GM19351 (cell line): ENCODE measurements around the gene ADAMTSL1.

ENCODE experiments used
- ATAC-seq: cut with Tn5 transposase; IDR thresholded peaks from one replicate; pipeline ENCODE4 v1.9.1; 2021; ENCODE audit warnings: mild to moderate bottlenecking, moderate library complexity; ENCODE audit not compliant: unreplicated experiment

ADAMTSL1 gene

DNA sequence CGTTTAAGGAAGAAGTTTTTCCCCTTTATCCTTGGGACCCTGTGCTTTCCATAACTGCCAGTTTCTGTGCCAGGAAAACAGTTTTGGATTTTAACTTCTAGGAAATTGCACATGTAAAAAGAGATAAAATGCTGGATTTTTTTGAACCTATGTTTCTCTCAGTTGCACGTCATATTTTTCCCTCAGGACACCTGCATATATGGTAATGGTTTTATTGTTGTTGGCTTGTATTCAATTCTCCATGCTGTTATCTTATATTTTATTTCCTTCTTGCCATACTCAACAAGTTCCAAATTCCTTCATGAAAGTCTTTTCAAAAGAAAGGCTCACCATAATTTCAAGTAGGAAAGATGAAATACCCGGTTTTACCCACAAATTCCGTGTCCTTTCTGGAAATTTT lies 7.9 kb upstream of the ADAMTSL1 start:
- ATAC-seq = no peak

DNA sequence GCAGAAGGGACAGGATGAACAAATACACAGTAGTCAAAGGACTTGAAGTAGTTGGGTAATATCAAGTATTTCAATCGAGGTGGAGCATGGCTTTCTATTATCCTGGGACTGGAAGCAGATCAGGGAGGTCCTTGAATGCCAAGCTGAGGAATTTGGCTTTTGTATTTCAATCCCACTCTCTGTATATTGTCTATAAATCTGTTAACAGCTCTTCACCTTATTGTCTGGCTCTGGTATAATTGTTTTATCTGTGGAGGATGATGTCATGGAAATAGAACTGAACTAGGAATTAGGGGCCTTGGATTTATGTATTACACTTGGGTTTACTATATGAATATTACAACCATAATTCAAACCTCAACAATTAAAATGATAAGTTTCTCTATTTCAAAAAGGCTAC lies 6.3 kb upstream of the ADAMTSL1 start:
- no peak for ATAC-seq

DNA sequence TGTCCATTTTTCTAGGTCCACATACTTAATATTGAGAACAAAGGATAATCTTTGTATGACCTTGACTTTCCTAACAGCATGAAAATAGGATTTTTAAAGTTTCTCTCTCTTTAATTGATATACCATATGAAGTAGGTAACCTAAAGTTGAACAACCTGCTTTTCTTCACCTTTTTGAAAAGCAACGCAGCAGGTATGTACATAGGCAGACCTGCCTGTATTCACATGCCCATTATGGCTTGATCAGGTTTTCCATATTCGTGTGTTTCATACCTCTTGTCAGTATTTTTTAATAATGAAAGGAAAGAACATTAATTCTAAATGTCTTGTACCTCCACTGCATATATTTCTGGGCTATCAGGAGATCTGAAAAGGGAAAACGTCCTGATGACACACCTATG lies 1.5 kb upstream of the ADAMTSL1 start:
- no peak for ATAC-seq

DNA sequence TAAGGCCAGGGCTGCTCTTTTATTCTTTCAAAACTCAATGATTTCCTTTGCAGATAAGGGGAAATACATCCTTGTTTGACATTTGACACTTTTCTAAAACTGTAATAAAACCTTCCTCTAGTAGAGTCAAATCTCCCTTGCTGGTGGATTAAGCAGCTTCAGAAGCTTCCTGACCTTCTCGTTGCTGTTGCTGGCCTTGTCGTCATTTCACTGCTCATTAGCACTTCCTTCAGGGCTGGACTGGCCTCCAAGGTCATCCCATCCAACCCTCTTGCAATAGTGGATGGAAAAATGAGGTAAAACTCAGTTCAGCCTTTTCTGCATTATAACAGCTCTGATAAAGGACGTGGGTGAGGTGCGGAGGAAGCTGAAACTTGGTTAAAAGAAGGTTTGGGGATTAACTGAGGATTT lies 1.1 kb upstream of the ADAMTSL1 start:
- ATAC-seq = no peak

DNA sequence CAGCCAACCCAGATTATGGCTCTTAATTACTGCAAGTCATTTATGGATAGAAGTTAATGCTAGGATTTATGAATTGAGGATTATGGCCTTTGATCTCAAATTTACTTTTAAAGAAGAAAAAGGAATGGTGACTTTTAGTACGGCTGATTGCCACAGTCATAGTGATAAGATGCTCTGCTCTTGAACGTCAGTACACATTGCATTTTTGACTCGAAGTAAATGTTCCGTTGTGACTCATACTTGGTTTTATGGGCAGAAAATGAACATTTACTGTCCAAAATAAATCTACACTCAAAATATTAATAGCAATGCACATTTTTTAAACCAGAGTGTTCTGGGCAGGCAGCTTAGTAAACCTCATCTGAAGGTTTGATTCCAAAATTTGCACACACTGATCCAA lies 830 bp downstream of the ADAMTSL1 start:
- ATAC-seq = no peak

DNA sequence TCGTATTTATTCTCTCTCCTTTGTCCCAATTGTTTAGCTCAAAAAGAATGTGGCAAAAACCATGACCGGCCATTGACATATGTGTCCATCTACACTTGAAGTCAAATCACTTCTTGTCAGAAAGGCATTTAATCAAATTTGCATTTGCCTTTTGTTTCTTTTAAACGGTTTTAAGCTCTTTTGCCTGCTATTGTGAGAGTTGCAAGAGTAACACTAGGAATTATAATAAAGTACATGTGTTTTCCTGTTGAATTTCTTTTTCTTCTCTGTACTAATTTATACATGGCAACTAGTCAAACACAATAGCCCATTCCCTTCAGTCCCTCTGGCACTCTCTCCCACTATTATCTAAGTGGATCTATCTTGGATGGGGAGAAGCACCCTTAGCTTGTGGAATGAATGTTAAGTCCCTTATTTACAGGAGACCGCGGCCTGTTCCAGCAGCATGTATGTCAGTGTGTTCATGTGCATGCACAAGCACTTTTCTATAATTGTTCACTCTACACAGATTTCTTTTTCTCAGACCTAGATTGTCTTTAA lies 3.2 kb downstream of the ADAMTSL1 start:
- no peak for ATAC-seq

DNA sequence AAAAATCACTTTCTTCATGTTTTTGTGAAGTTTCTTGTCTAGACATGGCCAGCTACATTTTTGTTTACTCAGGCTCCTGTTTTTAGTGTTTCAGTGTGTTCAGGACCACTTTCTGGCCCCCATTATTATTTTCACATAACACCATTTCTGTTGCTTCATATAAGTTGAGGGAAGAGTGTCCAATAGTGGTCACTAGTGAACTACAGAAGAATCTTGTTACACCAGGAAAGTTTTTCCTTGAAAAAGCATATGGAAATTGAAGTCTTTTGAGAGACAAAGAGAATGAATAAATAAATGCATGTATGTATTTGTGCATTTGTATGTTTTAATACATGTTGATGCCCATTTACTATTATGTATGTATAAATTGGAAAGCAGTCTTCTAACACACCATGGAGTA lies 3.8 kb downstream of the ADAMTSL1 start:
- ATAC-seq = no peak

DNA sequence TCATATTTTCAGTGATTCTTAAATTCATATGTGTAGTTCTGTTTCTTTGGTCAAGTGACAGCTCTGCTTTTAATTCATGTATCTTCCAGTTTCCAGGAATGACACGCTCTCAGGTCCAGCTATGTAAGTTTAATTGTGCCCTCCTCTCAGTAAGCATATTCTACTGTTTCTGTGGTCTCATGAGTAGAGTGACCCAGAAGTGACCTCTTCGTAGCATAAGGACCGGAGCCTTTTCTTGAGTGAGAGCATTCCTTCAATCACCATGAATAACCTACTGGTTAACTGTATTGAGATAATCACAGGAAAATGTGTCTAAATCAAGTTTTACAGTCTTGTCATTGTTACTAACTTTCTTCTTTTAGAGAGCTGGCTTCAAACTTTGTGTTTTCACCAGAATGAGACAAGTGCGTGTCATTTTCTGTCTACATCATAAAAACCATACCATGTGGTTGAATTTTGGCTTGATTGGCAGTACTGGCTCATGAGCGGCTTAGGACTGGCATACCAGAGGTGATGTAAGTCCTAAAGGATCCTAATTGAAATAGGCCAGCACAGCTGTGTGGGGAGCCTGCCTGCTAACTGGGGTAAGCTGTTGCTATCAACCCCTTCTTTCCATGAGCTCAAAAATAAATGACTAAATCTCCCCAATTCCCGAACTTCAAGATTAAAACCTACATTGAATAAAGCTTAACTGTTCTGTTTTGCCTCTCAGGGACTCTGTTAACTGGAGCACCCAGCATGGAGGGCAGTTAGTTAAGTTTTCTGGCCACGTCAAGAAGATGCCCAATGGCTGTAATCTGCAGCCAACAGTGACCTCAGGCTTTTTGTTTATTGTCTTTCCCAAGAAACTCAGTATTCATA lies 4.8 kb downstream of the ADAMTSL1 start:
- no peak for ATAC-seq

DNA sequence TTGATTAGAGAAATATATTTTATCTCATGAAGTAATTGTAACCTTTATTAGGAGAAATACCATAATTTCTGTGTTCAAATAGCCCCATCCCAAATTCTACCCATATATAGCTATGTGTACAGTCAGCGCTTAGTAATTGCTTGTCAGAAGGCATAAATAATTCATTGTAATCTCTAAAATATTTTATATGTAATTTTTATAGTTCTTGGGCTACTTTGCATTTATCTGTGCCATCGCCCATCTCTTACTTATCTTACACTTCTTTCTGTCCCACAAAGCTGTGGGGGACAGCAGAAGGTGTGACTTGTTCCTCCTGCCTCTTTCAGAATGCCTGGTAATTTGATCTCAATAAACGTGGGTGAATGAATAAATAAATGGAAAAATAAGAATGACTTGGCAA lies 5.5 kb downstream of the ADAMTSL1 start:
- no peak for ATAC-seq

DNA sequence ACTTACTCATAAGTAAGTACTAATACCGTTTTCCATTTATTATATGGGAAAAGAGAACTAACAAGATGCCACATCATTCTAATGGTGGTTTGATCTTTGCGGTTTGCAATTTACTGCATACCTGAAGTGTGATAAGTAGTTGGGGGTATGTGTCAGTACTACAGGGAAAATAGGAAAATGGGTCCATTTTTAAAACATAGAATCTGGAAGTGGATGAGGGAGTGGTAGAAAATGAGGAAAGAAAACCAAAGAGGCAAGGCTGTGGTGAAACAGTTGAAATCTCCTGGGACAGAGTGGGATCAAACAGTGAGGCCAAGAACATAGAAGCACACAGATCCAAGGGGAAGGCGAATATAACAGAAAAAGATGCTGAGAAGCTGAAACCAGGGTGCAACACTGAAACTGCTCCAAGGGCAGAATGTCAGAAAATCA lies 6.7 kb downstream of the ADAMTSL1 start:
- ATAC-seq = no peak

DNA sequence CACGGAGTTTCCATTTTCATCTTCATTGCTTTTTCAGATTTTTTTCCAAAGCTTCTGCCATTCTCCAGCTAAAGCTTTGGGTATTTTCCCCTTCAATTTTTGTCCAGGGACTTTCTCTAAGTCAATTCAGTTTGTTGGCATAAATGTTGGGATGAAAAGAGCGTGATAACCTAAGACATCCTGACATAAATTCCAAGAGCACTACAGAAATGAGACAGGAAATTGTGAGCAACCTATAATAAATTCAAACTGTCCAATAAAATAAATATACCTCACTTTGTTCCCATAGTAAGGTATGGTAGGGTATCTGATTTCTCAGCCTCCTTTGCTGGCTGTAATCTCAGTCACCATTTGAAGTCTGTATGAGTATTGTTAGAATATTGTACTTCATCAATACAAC lies 8.4 kb downstream of the ADAMTSL1 start:
- ATAC-seq = no peak

DNA sequence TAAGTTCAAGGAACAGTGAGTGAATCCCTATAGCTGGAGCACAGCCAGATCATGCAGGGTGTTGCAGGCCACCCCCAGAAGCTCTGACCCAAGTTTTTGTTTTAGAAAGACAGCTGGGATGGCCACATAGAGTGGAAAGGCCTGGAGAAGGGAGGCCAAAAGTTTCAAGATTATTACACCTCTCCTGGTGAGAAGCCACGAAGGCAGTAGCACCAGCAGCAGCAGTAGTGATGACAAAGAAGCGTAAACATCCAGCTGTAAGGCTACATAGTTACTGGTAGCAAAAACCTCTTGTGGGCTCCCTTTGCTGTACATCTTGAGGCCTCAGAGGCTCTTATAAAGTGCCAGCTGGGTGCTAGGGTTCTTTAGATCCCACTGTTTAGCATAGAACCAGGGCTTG lies 11.8 kb downstream of the ADAMTSL1 start:
- ATAC-seq = no peak

DNA sequence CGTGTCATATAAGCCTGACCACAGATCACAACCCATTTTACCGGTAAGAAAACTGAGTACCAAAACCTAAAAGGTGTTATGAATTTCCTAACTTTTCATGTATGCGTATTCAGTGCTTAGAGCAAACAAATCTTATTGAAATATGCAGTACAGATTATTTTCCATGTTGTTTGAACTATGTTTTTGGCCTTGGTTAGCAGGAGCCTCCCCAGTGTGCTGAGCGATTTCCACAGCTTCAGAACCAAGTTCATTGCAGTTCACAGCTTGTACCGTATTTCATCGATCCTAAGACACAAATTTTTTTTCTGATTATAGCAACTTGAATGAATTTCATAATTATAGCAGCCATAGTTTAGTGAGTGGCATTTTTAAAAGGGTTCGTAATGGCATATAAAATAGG lies 13.7 kb downstream of the ADAMTSL1 start:
- ATAC-seq = no peak

DNA sequence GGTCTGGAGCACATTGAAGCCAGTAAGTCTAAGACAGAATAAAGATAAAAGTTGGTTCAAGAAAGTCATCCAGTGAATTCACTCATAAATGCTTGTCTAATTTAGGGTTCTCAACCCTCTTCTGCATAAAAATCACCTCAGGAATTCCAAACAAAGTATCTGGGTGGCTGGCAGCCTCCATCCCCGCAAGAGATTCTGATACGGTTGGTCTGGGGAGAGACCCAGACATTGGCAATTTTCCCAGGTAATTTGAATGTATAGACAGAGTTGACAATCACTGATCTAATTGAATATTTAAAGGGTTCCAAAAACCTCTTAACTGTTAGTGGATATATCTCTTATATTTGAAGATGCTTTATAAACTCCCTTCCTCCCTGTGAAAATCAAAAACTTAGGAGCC lies 14.9 kb downstream of the ADAMTSL1 start:
- ATAC-seq = no peak

DNA sequence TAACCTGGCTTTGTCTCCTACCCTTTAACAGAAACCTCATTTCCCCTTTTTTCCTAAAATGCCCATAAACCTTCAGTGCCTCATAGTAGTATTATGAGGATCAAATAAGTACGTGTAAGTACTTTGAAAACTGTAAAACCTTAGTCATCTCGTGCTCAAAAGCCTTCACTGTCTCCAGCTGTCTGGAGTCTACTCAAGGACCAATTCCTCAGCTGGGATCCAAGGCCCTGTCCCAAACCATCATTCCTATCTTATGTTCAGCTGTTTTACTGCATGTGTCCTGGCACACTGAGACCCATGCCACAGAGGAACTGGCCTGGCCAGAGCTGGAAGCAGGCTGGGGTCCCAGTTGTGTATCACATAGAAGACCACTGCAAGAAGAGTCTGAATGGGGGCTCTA lies 15.9 kb downstream of the ADAMTSL1 start:
- ATAC-seq = no peak

DNA sequence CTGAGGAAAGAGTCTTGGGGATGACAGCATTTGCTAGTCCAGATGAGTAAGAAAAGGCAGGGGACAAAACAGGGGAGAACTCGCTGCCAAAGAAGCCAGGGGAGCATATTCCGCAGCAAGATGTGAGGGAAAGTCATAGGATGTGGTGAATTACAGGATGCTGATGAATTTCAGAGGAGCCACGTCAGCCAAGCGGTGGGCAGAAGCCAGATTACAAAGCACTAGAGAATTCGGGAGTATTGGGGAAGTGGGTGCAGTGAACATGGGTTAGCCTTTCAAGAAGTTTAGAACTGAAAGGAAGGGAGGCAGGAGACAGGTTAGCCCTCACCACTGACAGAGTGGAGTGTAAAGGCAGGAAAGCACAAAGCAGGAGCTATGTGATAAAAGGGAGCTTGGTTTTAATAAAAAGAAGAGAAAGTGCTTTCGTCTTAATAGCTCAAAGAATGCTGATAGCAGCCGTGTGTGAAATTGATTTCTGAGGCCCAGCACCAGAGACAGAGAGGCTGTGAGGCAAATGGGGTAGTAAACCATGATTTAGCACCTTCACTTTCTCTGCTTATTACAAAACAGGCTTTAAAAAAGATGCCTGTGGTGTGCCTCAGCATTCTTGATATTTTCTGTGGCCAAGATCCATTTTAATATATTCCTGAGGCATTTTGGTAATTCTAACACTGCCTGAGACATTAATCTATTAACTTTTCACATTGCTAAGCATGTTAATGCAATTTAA lies 16.9 kb downstream of the ADAMTSL1 start:
- no peak for ATAC-seq

DNA sequence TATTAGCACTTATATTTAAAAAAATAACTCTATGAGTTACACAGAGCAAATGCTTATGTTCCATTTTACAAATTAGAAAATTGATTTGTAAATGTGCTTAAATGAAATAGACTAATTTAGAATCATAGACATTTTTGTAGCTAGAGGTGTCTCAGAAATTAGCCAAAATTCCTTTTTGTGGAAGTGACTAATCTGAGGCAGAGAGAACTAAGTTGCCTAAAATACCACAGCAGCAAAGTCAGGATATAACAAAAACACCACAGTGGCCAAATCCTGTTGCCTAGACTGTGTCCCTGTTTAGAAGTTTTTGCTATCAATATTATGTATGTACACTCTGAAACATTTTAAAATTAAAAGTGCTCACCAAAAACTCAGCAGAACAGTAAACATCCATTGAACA lies 18.7 kb downstream of the ADAMTSL1 start:
- ATAC-seq = no peak

DNA sequence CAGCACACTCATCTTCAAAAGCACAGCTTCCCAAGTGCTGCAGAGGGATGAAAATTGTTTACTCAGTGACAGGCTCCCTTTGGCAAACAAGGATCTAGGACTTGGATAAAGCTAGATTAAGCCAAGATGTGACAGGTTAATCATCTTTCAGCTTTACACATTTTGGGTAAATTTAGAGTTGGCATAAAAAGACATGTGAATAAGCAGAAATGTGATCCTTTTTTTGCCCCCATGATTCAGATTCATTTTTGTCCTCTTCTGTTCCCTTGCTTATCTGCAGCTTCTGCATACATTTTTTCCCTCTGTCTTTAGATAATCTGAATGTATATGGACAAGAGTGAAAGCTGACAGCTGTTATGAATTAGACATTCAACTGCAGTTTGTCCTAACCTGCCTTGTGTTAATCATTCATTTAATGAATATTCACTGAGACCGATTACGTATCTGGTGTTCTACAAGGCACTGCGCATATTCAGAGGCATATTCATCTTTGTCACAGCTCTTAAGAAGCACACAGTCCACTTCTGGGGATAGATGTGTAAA lies 19.6 kb downstream of the ADAMTSL1 start:
- ATAC-seq = no peak

DNA sequence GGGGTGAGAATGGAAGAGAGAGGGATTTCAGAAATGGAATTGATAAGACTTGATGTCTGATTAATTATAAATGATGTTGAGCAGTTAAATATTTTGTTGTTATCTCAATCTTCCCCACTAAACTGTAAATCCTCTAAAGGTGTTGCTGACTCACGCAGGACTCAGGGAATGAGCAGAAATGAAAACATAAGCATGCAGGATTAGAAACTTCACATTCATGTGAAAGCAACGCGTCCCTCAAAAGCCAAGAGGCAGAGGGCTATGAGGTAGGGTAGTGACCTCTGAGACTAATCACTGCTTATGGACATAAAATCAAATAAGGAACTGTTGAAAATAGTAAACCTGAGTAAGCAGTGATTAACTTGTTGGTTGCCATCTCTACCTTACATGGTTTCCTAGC lies 21.1 kb downstream of the ADAMTSL1 start:
- no peak for ATAC-seq

DNA sequence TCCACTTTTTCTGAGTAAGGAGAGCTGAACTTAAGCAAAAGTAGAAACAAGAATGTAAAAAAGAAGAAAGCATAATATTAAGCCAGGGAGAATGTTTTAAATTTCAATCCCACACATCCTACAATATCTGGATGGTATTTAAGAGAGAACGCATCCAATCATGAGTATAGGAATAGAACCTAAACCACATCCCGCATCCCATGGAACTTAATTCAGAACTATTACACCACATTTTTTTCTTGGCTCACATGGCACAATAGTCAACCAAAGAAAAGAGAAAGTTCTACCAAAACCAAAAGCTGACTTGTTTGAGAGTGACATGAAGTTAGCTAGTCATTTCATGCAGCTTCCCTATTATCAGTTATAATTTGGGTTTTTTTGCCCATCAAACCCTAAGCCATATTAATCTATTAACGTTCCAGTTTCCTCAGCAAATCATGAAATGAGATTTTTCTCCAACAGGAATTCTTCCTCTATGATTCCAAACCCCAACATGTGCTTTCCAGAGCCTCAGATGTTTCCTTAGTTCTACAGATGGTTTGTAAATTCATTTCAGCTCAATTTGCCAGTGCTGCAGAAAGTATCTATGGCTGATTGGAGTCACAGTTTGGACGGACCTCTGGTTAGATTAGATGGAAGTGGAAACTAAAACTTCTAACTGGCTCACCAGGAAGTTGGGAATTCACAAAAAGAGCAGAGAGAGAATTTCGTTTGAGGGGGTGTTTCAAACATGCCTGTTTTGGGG lies 22.5 kb downstream of the ADAMTSL1 start:
- no peak for ATAC-seq

DNA sequence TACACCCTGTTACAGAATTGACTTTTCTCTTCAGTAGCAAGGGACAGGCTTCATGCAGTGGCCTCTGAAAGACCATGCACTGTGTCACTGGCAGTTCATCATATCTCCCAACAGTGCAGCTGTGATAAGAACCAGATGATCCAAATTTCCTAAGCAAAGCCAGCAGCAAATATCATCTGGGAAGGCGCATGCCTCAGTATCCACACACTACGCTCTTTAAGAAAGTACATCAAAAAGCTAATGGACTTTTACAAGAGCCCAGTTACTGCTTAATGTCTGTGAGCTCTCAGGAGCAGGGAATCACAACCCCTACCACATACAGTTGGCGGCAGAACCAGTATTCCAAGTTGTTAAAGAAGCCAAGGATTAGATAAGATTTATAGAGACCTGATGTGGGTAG lies 25.1 kb downstream of the ADAMTSL1 start:
- ATAC-seq = no peak
